Measurements from ENCODE around the gene FOXK1. TPM values are rescaled to one million over a fixed set of nuclear protein-coding genes. Genes with fewer than 3 reads are reported as not detected.

FOXK1 gene
- total RNA-seq, 1 experiment from 2014 or later = 21.8 TPM

GRCh38 chr7:4725014-4725849, 43.1 kb downstream of the FOXK1 start:
- Histone ChIP-seq H3K27me3 (no peaks in the 10 kb centered on the region), H3K36me3 (peaks cover 24% of the 10 kb centered on the region), H3K9me3 (no peaks in the 10 kb centered on the region), H3K4me3 (peak overlapping the region; percentile 51)
- DNase-seq = peak; percentile 90

- no peak for DNase-seq
- Histone ChIP-seq H3K9me3 (no peaks in the 10 kb centered on the region), H3K4me3 (peak overlapping the region; percentile 51), H3K27me3 (no peaks in the 10 kb centered on the region), H3K36me3 (peaks cover 24% of the 10 kb centered on the region)
Observed at GRCh38 chr7:4725850-4726450, 43.9 kb downstream of the FOXK1 start.

GRCh38 chr7:4726566-4726965, 44.5 kb downstream of the FOXK1 start:
- no peak for DNase-seq
- no peak overlapping the region for H3K4me3 ChIP-seq
- no peaks in the 10 kb centered on the region for H3K27me3 ChIP-seq
- no peaks in the 10 kb centered on the region for H3K9me3 ChIP-seq
- H3K36me3 ChIP-seq = peaks cover 24% of the 10 kb centered on the region

GRCh38 chr7:4727914-4728705, 46.0 kb downstream of the FOXK1 start:
- H3K27me3 ChIP-seq = no peaks in the 10 kb centered on the region
- no peak for DNase-seq
- peaks cover 18% of the 10 kb centered on the region for H3K36me3 ChIP-seq
- H3K9me3 ChIP-seq = no peaks in the 10 kb centered on the region
- H3K4me3 ChIP-seq = no peak overlapping the region

DNA sequence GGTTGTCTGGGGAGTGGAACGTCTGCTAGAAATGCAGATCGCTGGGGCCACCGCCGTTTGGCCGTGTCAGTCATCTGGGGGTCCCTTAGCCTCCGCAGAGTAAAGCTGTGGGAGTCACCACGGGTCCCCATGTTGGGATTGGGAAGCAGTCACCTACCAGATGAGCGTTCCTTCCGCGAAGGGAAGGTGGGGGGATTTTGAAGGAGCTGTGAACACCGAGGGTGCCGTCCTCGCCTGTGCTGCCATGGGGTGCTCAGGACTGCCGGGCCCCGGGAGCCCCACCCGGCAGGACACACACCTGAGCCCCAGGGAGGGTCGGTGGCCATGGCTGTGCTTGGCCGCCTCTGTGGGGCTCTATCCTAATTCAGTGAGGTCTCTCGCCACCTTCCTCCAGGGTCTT, 47.2 kb downstream of the FOXK1 start:
- no peak for DNase-seq
- H3K9me3 ChIP-seq = no peaks in the 10 kb centered on the region

GRCh38 chr7:4730276-4730675, 48.2 kb downstream of the FOXK1 start:
- H3K27me3 ChIP-seq = no peaks in the 10 kb centered on the region
- peaks cover 25% of the 10 kb centered on the region for H3K36me3 ChIP-seq
- H3K4me3 ChIP-seq = no peak overlapping the region
- H3K9me3 ChIP-seq = no peaks in the 10 kb centered on the region
- no peak for DNase-seq

More for the DNA sequence above, 47.2 kb downstream of the FOXK1 start:
- Histone ChIP-seq H3K4me3 (no peak overlapping the region), H3K36me3 (peaks cover 25% of the 10 kb centered on the region), H3K27me3 (no peaks in the 10 kb centered on the region)

DNA sequence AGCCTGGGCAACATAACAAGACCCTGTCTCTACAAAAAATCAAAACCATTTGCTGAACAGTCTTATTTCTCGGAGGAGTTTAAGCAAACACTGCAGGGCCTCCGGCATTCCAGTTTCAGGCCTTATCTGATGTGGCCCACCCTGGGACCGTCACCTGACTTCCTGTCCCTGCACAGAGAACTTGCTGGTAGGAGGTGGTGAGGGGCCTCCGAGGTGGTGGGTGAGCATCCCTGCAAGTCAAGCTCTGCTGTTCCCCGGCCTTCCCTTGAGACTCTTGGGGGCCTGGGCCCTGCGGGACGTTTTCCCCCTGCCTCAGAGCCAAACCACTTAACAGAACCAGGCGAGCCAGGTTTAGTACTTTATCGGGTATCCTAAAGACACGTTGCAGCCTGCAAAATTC, 48.9 kb downstream of the FOXK1 start:
- H3K36me3 ChIP-seq = peaks cover 25% of the 10 kb centered on the region
- H3K27me3 ChIP-seq = no peaks in the 10 kb centered on the region
- no peaks in the 10 kb centered on the region for H3K9me3 ChIP-seq
- DNase-seq = no peak
- H3K4me3 ChIP-seq = no peak overlapping the region

GRCh38 chr7:4731803-4732202, 49.7 kb downstream of the FOXK1 start:
- no peak overlapping the region for H3K4me3 ChIP-seq
- DNase-seq = no peak
- no peaks in the 10 kb centered on the region for H3K9me3 ChIP-seq
- no peaks in the 10 kb centered on the region for H3K27me3 ChIP-seq
- peaks cover 20% of the 10 kb centered on the region for H3K36me3 ChIP-seq

GRCh38 chr7:4733936-4734528, 51.9 kb downstream of the FOXK1 start:
- H3K9me3 ChIP-seq = no peaks in the 10 kb centered on the region
- peaks cover 19% of the 10 kb centered on the region for H3K36me3 ChIP-seq
- no peak overlapping the region for H3K4me3 ChIP-seq
- no peaks in the 10 kb centered on the region for H3K27me3 ChIP-seq
- DNase-seq = no peak

DNA sequence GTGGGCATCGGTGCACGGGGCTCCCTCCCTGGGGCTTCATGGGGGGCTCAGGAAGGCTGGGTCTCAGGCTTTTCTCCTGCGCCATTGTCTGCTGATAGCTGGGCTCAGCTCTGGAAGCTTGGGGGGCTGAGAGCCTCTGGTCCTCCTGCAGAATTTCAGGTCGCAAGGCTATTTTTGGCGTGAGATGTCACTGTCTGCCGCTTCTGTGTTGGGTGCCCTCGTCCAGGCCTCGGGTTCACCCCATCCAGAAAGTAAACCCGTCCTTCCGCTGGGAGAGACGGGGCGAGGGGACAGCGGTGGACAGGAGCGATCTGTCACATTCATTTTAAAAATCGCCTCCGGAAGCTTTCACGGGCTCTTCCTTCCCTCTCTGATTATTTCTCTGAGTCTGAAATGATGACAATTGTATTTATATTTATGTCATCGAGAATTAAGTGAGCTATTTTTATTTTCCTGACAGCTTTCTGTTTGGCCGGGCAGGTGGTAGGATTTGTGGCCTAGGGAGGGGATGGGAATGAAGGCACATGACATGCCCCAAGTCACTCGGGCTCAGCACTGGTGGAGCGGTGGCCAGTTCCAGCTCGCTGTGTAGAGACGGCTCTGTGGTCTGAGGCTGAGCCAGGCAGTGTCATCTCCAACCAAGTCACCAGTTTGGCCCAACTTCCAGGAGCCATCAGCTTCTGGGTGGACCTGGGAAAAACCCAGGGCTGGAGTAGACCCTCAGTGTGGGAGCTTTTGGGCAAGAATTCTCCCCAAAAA, 52.7 kb downstream of the FOXK1 start:
- DNase-seq = no peak
- H3K9me3 ChIP-seq = no peaks in the 10 kb centered on the region
- H3K4me3 ChIP-seq = no peak overlapping the region
- H3K27me3 ChIP-seq = no peaks in the 10 kb centered on the region
- H3K36me3 ChIP-seq = peaks cover 27% of the 10 kb centered on the region

- H3K9me3 ChIP-seq = no peaks in the 10 kb centered on the region
- no peak overlapping the region for H3K4me3 ChIP-seq
- H3K27me3 ChIP-seq = no peaks in the 10 kb centered on the region
- peaks cover 30% of the 10 kb centered on the region for H3K36me3 ChIP-seq
- no peak for DNase-seq
Observed at GRCh38 chr7:4737300-4737699, 55.2 kb downstream of the FOXK1 start.

DNA sequence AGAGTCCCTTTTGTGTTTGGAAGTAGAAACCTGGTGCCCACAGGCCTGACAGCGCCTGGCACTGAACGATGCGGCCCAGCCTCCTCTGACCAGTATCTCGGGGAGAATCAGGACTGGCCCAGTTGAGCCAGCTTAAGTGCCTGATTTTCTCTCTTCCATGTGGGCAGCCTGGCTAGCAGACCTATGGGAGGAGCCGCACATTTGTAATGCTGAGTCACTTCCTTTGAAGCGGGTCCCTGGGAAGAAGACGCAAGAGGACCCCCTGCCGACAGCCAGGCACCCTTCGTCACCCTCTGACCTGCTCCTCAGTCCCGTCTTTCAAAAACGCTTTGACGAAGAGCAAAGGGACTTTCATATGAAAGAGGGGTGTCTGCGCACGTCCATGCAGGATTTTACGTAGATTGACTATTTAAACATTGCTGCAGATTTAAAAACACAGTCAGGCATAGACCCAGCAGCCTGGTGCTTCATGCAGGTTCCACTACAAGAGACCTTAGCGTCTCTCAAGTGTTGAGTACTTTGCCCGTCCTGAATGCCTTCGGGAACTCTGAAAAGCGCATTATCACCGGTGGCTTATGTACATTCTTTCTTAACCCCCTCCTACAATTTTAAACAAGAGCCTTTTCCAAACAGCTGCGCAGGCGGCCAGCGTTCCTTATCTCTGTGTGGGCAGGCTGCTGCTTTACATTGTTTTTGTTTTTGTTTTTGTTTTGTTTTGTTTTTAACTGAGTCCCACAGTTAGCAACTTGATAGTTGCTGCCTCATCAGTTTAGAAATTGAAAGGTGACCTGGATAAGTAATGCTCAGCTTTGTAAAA, 56.8 kb downstream of the FOXK1 start:
- Histone ChIP-seq H3K4me3 (no peak overlapping the region), H3K9me3 (no peaks in the 10 kb centered on the region), H3K36me3 (peaks cover 39% of the 10 kb centered on the region), H3K27me3 (no peaks in the 10 kb centered on the region)
- DNase-seq = peak; percentile 90

DNA sequence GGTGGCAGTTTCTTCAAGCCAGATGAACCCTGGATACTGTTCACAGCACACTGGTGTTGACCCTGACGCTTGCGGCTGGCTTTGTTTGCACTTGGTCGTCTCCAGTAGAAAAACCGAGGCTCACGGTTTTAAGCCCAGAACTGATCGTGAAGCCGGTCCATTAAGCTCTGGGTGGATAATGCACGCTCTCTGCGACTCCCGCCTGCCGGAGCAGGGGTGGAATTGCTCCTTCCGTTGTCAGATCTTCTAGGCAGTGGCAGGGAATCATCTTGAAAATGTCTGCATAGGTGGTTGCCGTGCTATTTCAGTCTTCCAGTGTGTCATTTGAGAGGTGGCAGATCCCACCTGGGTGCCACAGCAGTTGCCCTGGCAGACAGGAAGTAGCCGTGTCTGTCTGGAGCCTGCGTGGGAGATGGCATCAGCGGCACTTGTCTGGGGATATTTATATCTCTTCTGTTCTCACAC, 57.5 kb downstream of the FOXK1 start:
- H3K27me3 ChIP-seq = no peaks in the 10 kb centered on the region
- no peak overlapping the region for H3K4me3 ChIP-seq
- peaks cover 44% of the 10 kb centered on the region for H3K36me3 ChIP-seq
- no peaks in the 10 kb centered on the region for H3K9me3 ChIP-seq
- DNase-seq = no peak

DNA sequence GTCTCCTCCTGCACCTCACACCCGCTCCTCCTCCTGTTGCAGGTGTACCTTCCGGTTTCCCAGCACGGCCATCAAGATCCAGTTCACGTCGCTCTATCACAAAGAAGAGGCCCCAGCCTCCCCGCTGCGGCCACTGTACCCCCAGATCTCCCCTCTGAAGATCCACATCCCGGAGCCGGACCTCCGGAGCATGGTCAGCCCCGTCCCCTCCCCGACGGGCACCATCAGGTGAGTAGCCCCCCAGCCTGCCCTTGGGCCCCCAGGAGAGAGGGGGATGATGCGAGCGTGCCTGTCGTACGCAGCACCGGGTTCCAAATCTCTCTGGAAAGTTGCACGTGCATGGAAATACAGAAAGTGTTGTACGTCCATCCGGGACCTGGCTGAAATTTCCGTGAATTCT, 58.7 kb downstream of the FOXK1 start:
- Histone ChIP-seq H3K4me3 (no peak overlapping the region), H3K9me3 (no peaks in the 10 kb centered on the region), H3K36me3 (peaks cover 48% of the 10 kb centered on the region), H3K27me3 (no peaks in the 10 kb centered on the region)
- DNase-seq = no peak

DNA sequence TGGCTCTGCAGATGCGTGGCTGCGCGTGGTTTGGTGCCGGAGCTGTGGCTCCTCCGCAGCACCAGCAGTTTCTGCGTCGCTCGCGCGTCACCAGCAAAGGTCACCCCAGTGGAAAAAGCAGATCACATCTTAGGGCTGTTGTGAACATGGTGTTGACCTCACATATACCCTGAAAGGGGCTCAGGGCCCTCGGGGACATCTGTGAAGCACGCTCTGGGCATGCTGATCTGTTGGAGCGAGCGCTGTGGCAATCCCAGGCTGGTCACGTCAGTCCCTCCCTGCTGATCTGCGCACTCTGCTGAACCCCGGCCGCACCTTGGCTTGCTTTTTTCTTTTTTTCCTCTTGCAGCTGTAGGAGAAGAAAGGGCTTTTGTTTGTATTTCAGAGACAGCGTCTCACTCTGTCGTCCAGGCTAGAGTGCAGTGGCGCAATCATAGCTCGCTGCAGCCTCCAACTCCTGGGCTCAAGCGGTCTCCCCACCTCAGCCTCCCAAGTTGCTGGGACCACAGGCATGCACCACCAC, 60.0 kb downstream of the FOXK1 start:
- Histone ChIP-seq H3K4me3 (no peak overlapping the region), H3K36me3 (peaks cover 60% of the 10 kb centered on the region), H3K27me3 (no peaks in the 10 kb centered on the region), H3K9me3 (no peaks in the 10 kb centered on the region)
- DNase-seq = no peak
